H1 (cell line): ENCODE measurements around the gene SMG5. TPM values are rescaled to one million over a fixed set of nuclear protein-coding genes. Genes with fewer than 3 reads are reported as not detected.
A peak's percentile ranks its signal among the peaks of the same experiment; 100 is the strongest.

Source experiments
- CTCF ChIA-PET: fragments of 300-600 bp; sonication (Branson Sonifier 250); formaldehyde crosslinking; loops from one replicate; lab custom pipeline; 2021; ENCODE audit not compliant: partially characterized antibody; lab: Charles Lee
- POLR2A ChIA-PET: fragments of 300-600 bp; sonication (Branson Sonifier 250); formaldehyde crosslinking; loops from one replicate; lab custom pipeline; 2021; ENCODE audit warnings: inconsistent platforms; ENCODE audit not compliant: partially characterized antibody; lab: Charles Lee
- DNase-seq, 2 experiments: peaks; one replicate each; pipeline versions ENCODE4 v3.0.0 to v3.0.0-alpha.2; 2010 to 2022; ENCODE audit warnings: low spot score in 2 of 2, low read depth in 1 of 2, mixed read lengths in 1 of 2
- FAIRE-seq: peaks from 2 replicates; lab custom pipeline; 2011; peaks lifted over from hg19 to GRCh38; lab: Jason Lieb, UNC
- H2AFZ ChIP-seq: 2 replicates; pipeline ENCODE4 v1.8.1; 2012; ENCODE audit warnings: low read length, inconsistent platforms
- H2AK5ac ChIP-seq: 2 replicates; pipeline ENCODE4 v1.6.1; 2013; ENCODE audit warnings: low read depth, low read length
- H2BK120ac ChIP-seq: replicated peaks from 2 replicates; pipeline ENCODE3; 2013; ENCODE audit warnings: low read depth, low read length, inconsistent platforms
- H2BK12ac ChIP-seq: 2 replicates; pipeline ENCODE4 v1.6.1; 2013; ENCODE audit warnings: low read depth, low read length
- H2BK15ac ChIP-seq: 2 replicates; pipeline ENCODE4 v1.6.1; 2013; ENCODE audit warnings: low read length
- H2BK20ac ChIP-seq: 2 replicates; pipeline ENCODE4 v1.6.1; 2013; ENCODE audit warnings: low read length
- H2BK5ac ChIP-seq: 2 replicates; pipeline ENCODE4 v1.6.1; 2013; ENCODE audit warnings: low read depth, low read length
- H3K14ac ChIP-seq: 2 replicates; pipeline ENCODE4 v1.6.1; 2013; ENCODE audit warnings: inconsistent platforms; ENCODE audit not compliant: insufficient read length
- H3K18ac ChIP-seq: 2 replicates; pipeline ENCODE4 v1.6.1; 2013; ENCODE audit warnings: low read length; ENCODE audit errors: extremely low read depth
- H3K23ac ChIP-seq: 2 replicates; pipeline ENCODE4 v1.6.1; 2013; ENCODE audit warnings: inconsistent platforms; ENCODE audit not compliant: insufficient read length
- H3K23me2 ChIP-seq: 2 replicates; pipeline ENCODE4 v1.6.1; 2013; ENCODE audit warnings: low read depth, low read length
- H3K27ac ChIP-seq: 2 replicates; pipeline ENCODE4 v1.6.1; 2011; ENCODE audit warnings: low read depth, low read length, inconsistent platforms
- H3K27me3 ChIP-seq, 4 experiments: replicated peaks in 1 of 4; 1 replicate in 1 of 4; 2 replicates in 3 of 4; pipeline versions ENCODE4 v1.6.1 to v1.8.1; 2011 to 2013; ENCODE audit warnings: low read length in 3 of 4, mild to moderate bottlenecking in 3 of 4, inconsistent platforms in 2 of 4, mixed read lengths in 2 of 4, moderate library complexity in 1 of 4; ENCODE audit not compliant: control insufficient read depth in 3 of 4, insufficient read depth in 3 of 4; ENCODE audit errors: extremely low read depth in 1 of 4
- H3K36me3 ChIP-seq, 4 experiments: 2 replicates each; pipeline versions ENCODE4 v1.6.1 to v1.8.1; 2011 to 2013; ENCODE audit warnings: mild to moderate bottlenecking in 4 of 4, low read length in 3 of 4, moderate library complexity in 2 of 4, control low read depth in 1 of 4, inconsistent platforms in 1 of 4; ENCODE audit not compliant: insufficient read depth in 4 of 4, control insufficient read depth in 2 of 4
- H3K4ac ChIP-seq: replicated peaks from 2 replicates; pipeline ENCODE3; 2013; ENCODE audit warnings: low read length, low read depth, mixed read lengths, inconsistent platforms; ENCODE audit not compliant: insufficient read length
- H3K4me1 ChIP-seq, 4 experiments: replicated peaks in 1 of 4; 1 replicate in 1 of 4; 2 replicates in 3 of 4; pipeline versions ENCODE4 v1.6.1 to v1.8.1; 2011 to 2013; ENCODE audit warnings: low read length in 3 of 4, inconsistent platforms in 2 of 4, mixed read lengths in 1 of 4; ENCODE audit not compliant: insufficient read depth in 4 of 4, control insufficient read depth in 3 of 4
- H3K4me2 ChIP-seq, 2 experiments: 2 replicates each; pipeline versions ENCODE4 v1.6.1 to v1.8.1; 2011 to 2013; ENCODE audit warnings: low read depth in 2 of 2, low read length in 2 of 2, control low read depth in 1 of 2, inconsistent platforms in 1 of 2, mild to moderate bottlenecking in 1 of 2; ENCODE audit not compliant: insufficient read depth in 1 of 2
- H3K4me3 ChIP-seq, 4 experiments: fragments of 200-600, 300-600 bp in 1 of 4; sonication (generic), shearing (Covaris generic), sonication (Bioruptor Twin) in 1 of 4; 2 replicates each; pipeline versions ENCODE4 v1.5.1 to v1.8.1; 2011 to 2016; ENCODE audit warnings: low read length in 4 of 4, low read depth in 3 of 4, control low read depth in 2 of 4, inconsistent platforms in 2 of 4, mild to moderate bottlenecking in 2 of 4, mixed read lengths in 1 of 4, moderate library complexity in 1 of 4; ENCODE audit not compliant: insufficient read depth in 2 of 4; ENCODE audit errors: extremely low read depth in 1 of 4
- H3K56ac ChIP-seq: replicated peaks from 2 replicates; pipeline ENCODE3; 2013; ENCODE audit warnings: low read depth, mild to moderate bottlenecking, mixed read lengths, low read length, inconsistent platforms; ENCODE audit not compliant: insufficient read length
- H3K79me1 ChIP-seq: 2 replicates; pipeline ENCODE4 v1.6.1; 2013; ENCODE audit warnings: low read depth, low read length, control low read depth
- H3K79me2 ChIP-seq, 2 experiments: 2 replicates each; pipeline versions ENCODE4 v1.6.1 to v1.8.1; 2012 to 2013; ENCODE audit warnings: low read length in 2 of 2, mild to moderate bottlenecking in 2 of 2, inconsistent platforms in 1 of 2; ENCODE audit not compliant: insufficient read depth in 2 of 2, control insufficient read depth in 1 of 2
- H3K9ac ChIP-seq, 4 experiments: replicated peaks in 1 of 4; 1 replicate in 1 of 4; 2 replicates in 3 of 4; pipeline versions ENCODE4 v1.6.1 to v1.8.1; 2011 to 2013; ENCODE audit warnings: low read depth in 3 of 4, low read length in 3 of 4, control low read depth in 2 of 4, mild to moderate bottlenecking in 2 of 4, moderate library complexity in 2 of 4, inconsistent platforms in 1 of 4; ENCODE audit errors: extremely low read depth in 1 of 4
- H3K9me3 ChIP-seq, 2 experiments: 2 replicates each; pipeline versions ENCODE4 v1.6.1 to v1.8.1; 2012 to 2013; ENCODE audit warnings: mild to moderate bottlenecking in 2 of 2, moderate library complexity in 2 of 2, control low read depth in 1 of 2, inconsistent platforms in 1 of 2, low read depth in 1 of 2, low read length in 1 of 2, mixed read lengths in 1 of 2; ENCODE audit not compliant: insufficient read depth in 2 of 2
- H4K20me1 ChIP-seq, 2 experiments: replicated peaks in 1 of 2; 2 replicates each; pipeline versions ENCODE3 to v1.8.1; 2011 to 2013; ENCODE audit warnings: inconsistent platforms in 2 of 2, low read length in 2 of 2, mild to moderate bottlenecking in 1 of 2; ENCODE audit not compliant: insufficient read depth in 2 of 2, control insufficient read depth in 1 of 2
- H4K5ac ChIP-seq: 2 replicates; pipeline ENCODE4 v1.6.1; 2013; ENCODE audit warnings: low read length, low read depth, mixed read lengths, inconsistent platforms; ENCODE audit not compliant: insufficient read length
- H4K8ac ChIP-seq: 2 replicates; pipeline ENCODE4 v1.8.0; 2013; ENCODE audit warnings: mild to moderate bottlenecking, moderate library complexity, low read length, inconsistent platforms; ENCODE audit not compliant: insufficient read depth; ENCODE audit errors: extremely low read depth
- H4K91ac ChIP-seq: replicated peaks from 2 replicates; pipeline ENCODE3; 2013; ENCODE audit warnings: low read length, mixed read lengths, inconsistent platforms; ENCODE audit not compliant: insufficient read length
- CHD2 ChIP-seq: IDR thresholded peaks from 2 replicates; pipeline ENCODE4 v1.6.1; 2012; ENCODE audit warnings: low read length, improper control_type of control experiment
- TAF7 ChIP-seq: optimal IDR thresholded peaks from 2 replicates; pipeline ENCODE3; 2011; ENCODE audit warnings: low read depth, mild to moderate bottlenecking, inconsistent platforms, low read length, moderate library complexity, borderline replicate concordance
- WGBS, 2 experiments: shearing (Covaris generic) in 1 of 2; methylation state at CpG; one replicate each; pipeline versions ENCODE4 v1.1.6 to v1.1.7; 2013 to 2015; ENCODE audit warnings: low lambda C conversion rate in 2 of 2, mixed read lengths in 2 of 2, inconsistent platforms in 1 of 2, low coverage in 1 of 2, missing lambda C conversion rate in 1 of 2; ENCODE audit not compliant: insufficient replicate concordance in 2 of 2, insufficient coverage in 1 of 2, insufficient read length in 1 of 2; ENCODE audit errors: extremely low coverage in 1 of 2, missing lambda C conversion rate in 1 of 2; 5-methylcytosine and 5-hydroxymethylcytosine counted together
- polyA plus RNA-seq, 7 experiments: library from polyadenylated mRNA; depleted of rRNA in 3 of 7; stranded (reverse) in 5 of 7; unstranded in 2 of 7; fragments of >200 nt in 5 of 7; fragments of 200-250 nt in 2 of 7; gene quantifications; 1 replicate in 5 of 7; 2 replicates in 1 of 7; 4 replicates in 1 of 7; pipeline versions ENCODE4 v1.2.1 to v1.2.3, GENCODE V29; 2011 to 2013; ENCODE audit warnings: missing spikeins in 2 of 7, mixed read lengths in 2 of 7
- total RNA-seq: library from RNA; stranded (reverse); fragmentation: NEBNext Ultra II Directional; extraction: Animal tissue kit (Norgen Biotek cat#: 25700); gene quantifications from 2 replicates; pipeline ENCODE4 v1.2.1, GENCODE V29; 2021

SMG5 gene
- total and polyA plus RNA-seq, 2 of the 8 experiments (the other 6 are each of a cell fraction or from before 2014, with no cell fraction given) = 32.7 to 98.0 TPM

DNA sequence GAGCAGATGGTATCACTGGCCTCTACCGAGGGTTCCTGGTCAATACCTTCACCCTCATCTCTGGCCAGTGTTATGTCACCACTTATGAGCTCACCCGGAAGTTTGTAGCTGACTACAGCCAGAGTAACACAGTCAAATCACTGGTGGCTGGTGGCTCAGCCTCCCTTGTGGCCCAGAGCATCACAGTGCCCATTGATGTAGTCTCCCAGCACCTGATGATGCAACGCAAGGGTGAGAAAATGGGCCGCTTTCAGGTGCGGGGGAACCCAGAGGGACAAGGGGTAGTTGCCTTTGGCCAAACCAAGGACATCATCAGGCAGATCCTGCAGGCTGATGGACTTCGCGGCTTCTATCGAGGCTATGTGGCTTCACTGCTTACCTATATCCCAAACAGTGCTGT lies 82.6 kb downstream of the SMG5 start:
- no peak overlapping the region for H3K27ac ChIP-seq
- peaks cover 4 to 28% (median 9%) of the 10 kb centered on the region in 4 experiments; a peak in 4 of 8 replicates for H3K36me3 ChIP-seq
- no peak overlapping the region for H3K4me2 ChIP-seq
- H3K27me3 ChIP-seq = no peaks in the 10 kb centered on the region
- no peak for FAIRE-seq
- peaks cover 0 to 11% (median 3%) of the 10 kb centered on the region in 4 experiments; a peak in 4 of 7 replicates for H3K4me1 ChIP-seq
- H3K4me3 ChIP-seq = no peak overlapping the region
- no peak overlapping the region for H4K8ac ChIP-seq
- no peak overlapping the region for H4K91ac ChIP-seq
- 0 out of 7 replicates have a peak overlapping the region, but pooled peaks of 1 of the 4 experiments have one; percentile 1 for H3K9ac ChIP-seq
- TF ChIP-seq TAF7 (no peak), CHD2 (no peak)
- TF ChIP-seq, all 59 proteins: peak for 0
- no peak for DNase-seq
- no peak overlapping the region for H2BK12ac ChIP-seq
- ChIA-PET POLR2A (interaction anchor here (0.6 to 9.5 kb wide), 4 partner anchors 8 to 138 kb away, joined by 3 to 77 read pairs (median 6); partner anchors contain the start of genes CCT3, PMF1 and TSACC), CTCF (interaction anchor here (1.0 to 5.3 kb wide), 5 partner anchors 25 to 54 kb away, joined by 4 to 41 read pairs (median 5); no protein-coding TSS in a partner anchor)
- no peak overlapping the region for H4K5ac ChIP-seq
- peaks cover 9 to 50% of the 10 kb centered on the region in 2 experiments for H3K79me2 ChIP-seq
- no peak overlapping the region for H3K14ac ChIP-seq
- no peak overlapping the region for H2AFZ ChIP-seq
- no peaks in the 10 kb centered on the region for H3K23me2 ChIP-seq
- H3K56ac ChIP-seq = no peak overlapping the region
- H3K9me3 ChIP-seq = no peaks in the 10 kb centered on the region
- H2BK120ac ChIP-seq = no peak overlapping the region
- H3K23ac ChIP-seq = no peak overlapping the region
- H2BK15ac ChIP-seq = no peak overlapping the region
- H2BK20ac ChIP-seq = no peak overlapping the region
- no peak overlapping the region for H2BK5ac ChIP-seq
- no peak overlapping the region for H3K18ac ChIP-seq
- peaks cover 16% of the 10 kb centered on the region for H3K79me1 ChIP-seq
- no peak overlapping the region for H2AK5ac ChIP-seq
- no peak overlapping the region for H3K4ac ChIP-seq
- 94% methylated on average over 8 of the region's 8 CpGs; no CpG with 5 or more reads in 1 of the 2 experiments for WGBS, 2 experiments
- peaks cover 0 to 8% of the 10 kb centered on the region in 2 experiments for H4K20me1 ChIP-seq

Other genes starting within 250 kb of the SMG5 start
- gene UBQLN4, start 229.0 kb downstream of the SMG5 start, total RNA-seq = 37.7 and 39.8 TPM in 2 replicates
- 47.8 and 52.0 TPM in 2 replicates for gene UBQLN4, start 229.0 kb downstream of the SMG5 start, polyA plus RNA-seq (2011; rRNA removed)
- gene LAMTOR2, start 228.0 kb downstream of the SMG5 start, total RNA-seq = 50.5 and 54.7 TPM in 2 replicates
- 122 and 131 TPM in 2 replicates for gene LAMTOR2, start 228.0 kb downstream of the SMG5 start, polyA plus RNA-seq (2011; rRNA removed)
- gene RAB25, start 221.7 kb downstream of the SMG5 start, total RNA-seq = 34.8 and 38.5 TPM in 2 replicates
- 98.2 and 117 TPM in 2 replicates for gene RAB25, start 221.7 kb downstream of the SMG5 start, polyA plus RNA-seq (2011; rRNA removed)
- gene MEX3A, start 200.4 kb downstream of the SMG5 start, total RNA-seq = 52.4 and 54.7 TPM in 2 replicates
- gene MEX3A, start 200.4 kb downstream of the SMG5 start, polyA plus RNA-seq (2011; rRNA removed) = 34.1 and 43.5 TPM in 2 replicates
- 46.8 and 48.0 TPM in 2 replicates for gene LMNA, start 168.1 kb downstream of the SMG5 start, total RNA-seq
- 25.8 and 38.3 TPM in 2 replicates for gene LMNA, start 168.1 kb downstream of the SMG5 start, polyA plus RNA-seq (2011; rRNA removed)
- gene SEMA4A, start 129.2 kb downstream of the SMG5 start, total RNA-seq = 5.9 and 7.3 TPM in 2 replicates
- 10.6 and 12.0 TPM in 2 replicates for gene SEMA4A, start 129.2 kb downstream of the SMG5 start, polyA plus RNA-seq (2011; rRNA removed)
- gene SLC25A44, start 88.7 kb downstream of the SMG5 start, total RNA-seq = 23.4 and 31.4 TPM in 2 replicates
- gene SLC25A44, start 88.7 kb downstream of the SMG5 start, polyA plus RNA-seq (2011; rRNA removed) = 27.0 and 32.1 TPM in 2 replicates
- 113 and 116 TPM in 2 replicates for gene PMF1, start 69.8 kb downstream of the SMG5 start, total RNA-seq
- 296 and 337 TPM in 2 replicates for gene PMF1, start 69.8 kb downstream of the SMG5 start, polyA plus RNA-seq (2011; rRNA removed)
- gene BGLAP, start 40.6 kb downstream of the SMG5 start, total RNA-seq = 0.78 and 1.2 TPM in 2 replicates
- gene BGLAP, start 40.6 kb downstream of the SMG5 start, polyA plus RNA-seq (2011; rRNA removed) = 1.5 and 3.2 TPM in 2 replicates
- 7.1 and 7.2 TPM in 2 replicates for gene PAQR6, start 34.8 kb downstream of the SMG5 start, total RNA-seq
- gene PAQR6, start 34.8 kb downstream of the SMG5 start, polyA plus RNA-seq (2011; rRNA removed) = 11.3 and 20.2 TPM in 2 replicates
- 1.7 and 2.1 TPM in 2 replicates for gene TMEM79, start 1.5 kb upstream of the SMG5 start, total RNA-seq
- 2.3 and 3.9 TPM in 2 replicates for gene TMEM79, start 1.5 kb upstream of the SMG5 start, polyA plus RNA-seq (2011; rRNA removed)
- 47.6 and 48.1 TPM in 2 replicates for gene GLMP, start 12.9 kb upstream of the SMG5 start, total RNA-seq
- 59.5 and 69.3 TPM in 2 replicates for gene GLMP, start 12.9 kb upstream of the SMG5 start, polyA plus RNA-seq (2011; rRNA removed)
- not detected in 2 replicates for gene VHLL, start 16.5 kb upstream of the SMG5 start, total RNA-seq
- not detected in 2 replicates for gene VHLL, start 16.5 kb upstream of the SMG5 start, polyA plus RNA-seq (2011; rRNA removed)
- gene CCT3, start 55.5 kb upstream of the SMG5 start, total RNA-seq = 471 and 480 TPM in 2 replicates
- 321 and 431 TPM in 2 replicates for gene CCT3, start 55.5 kb upstream of the SMG5 start, polyA plus RNA-seq (2011; rRNA removed)
- gene TSACC, start 55.7 kb upstream of the SMG5 start, total RNA-seq = 1.0 and 2.1 TPM in 2 replicates
- 3.3 and 5.0 TPM in 2 replicates for gene TSACC, start 55.7 kb upstream of the SMG5 start, polyA plus RNA-seq (2011; rRNA removed)
- gene RHBG, start 86.4 kb upstream of the SMG5 start, total RNA-seq = 2.2 and 2.6 TPM in 2 replicates
- gene RHBG, start 86.4 kb upstream of the SMG5 start, polyA plus RNA-seq (2011; rRNA removed) = 2.7 and 3.1 TPM in 2 replicates
- gene MEF2D, start 217.9 kb upstream of the SMG5 start, total RNA-seq = 17.3 and 19.5 TPM in 2 replicates
- gene MEF2D, start 217.9 kb upstream of the SMG5 start, polyA plus RNA-seq (2011; rRNA removed) = 20.3 and 44.4 TPM in 2 replicates